Brain microvascular endothelial cell (primary cell): ENCODE data around the gene CBLN2.

ENCODE experiments used
- DNase-seq: peaks from one replicate; pipeline ENCODE4 v3.0.0-alpha.2; 2020
- H3K27ac ChIP-seq: fragments of 250-450 bp; sonication (Bioruptor Pico); 2 replicates; pipeline ENCODE4 v1.5.1; 2020; ENCODE audit warnings: mild to moderate bottlenecking, moderate library complexity
- H3K27me3 ChIP-seq: fragments of 250-450 bp; sonication (Bioruptor Pico); replicated peaks from 2 replicates; pipeline ENCODE4 v1.5.1; 2020; ENCODE audit warnings: mild to moderate bottlenecking
- H3K36me3 ChIP-seq: fragments of 250-450 bp; sonication (Bioruptor Pico); replicated peaks from 2 replicates; pipeline ENCODE4 v1.5.1; 2020; ENCODE audit warnings: mild to moderate bottlenecking
- H3K4me3 ChIP-seq: 2 replicates; pipeline ENCODE4 v1.5.1; 2011; ENCODE audit warnings: low read depth, mild to moderate bottlenecking, control low read depth, low read length, moderate library complexity
- CTCF ChIP-seq: IDR thresholded peaks from 2 replicates; pipeline ENCODE4 v1.5.1; 2011; ENCODE audit warnings: low read depth, mild to moderate bottlenecking, moderate library complexity, low read length, control low read depth, inconsistent platforms; ENCODE audit errors: missing control alignments
- in situ Hi-C: cut with HindIII; loops from 2 replicates; pipeline ENCODE4 v1.10.0; 2017; ENCODE audit warnings: low sequenced_read_pairs, low pct_ligation_motif_present

CBLN2 gene

GRCh38 chr18:72539901-72540300 is 4.2 kb downstream of the CBLN2 start:
- Histone ChIP-seq H3K27ac (no peak overlapping the region), H3K27me3 (peaks cover 27% of the 10 kb centered on the region), H3K36me3 (no peaks in the 10 kb centered on the region), H3K4me3 (no peak overlapping the region)
- TF ChIP-seq CTCF: no peak
- no peak for DNase-seq
- in situ Hi-C loops: no loop called here

- no peaks in the 10 kb centered on the region for H3K27me3 ChIP-seq
- in situ Hi-C loops: no loop called here
- H3K27ac ChIP-seq: no peak overlapping the region
- no peak for TF ChIP-seq CTCF
- no peaks in the 10 kb centered on the region for H3K36me3 ChIP-seq
- no peak overlapping the region for H3K4me3 ChIP-seq
- no peak for DNase-seq
These were observed 13.5 kb downstream of the CBLN2 start for GRCh38 chr18:72530622-72531021.

- no peak overlapping the region for H3K4me3 ChIP-seq
- no peak for DNase-seq
- H3K27me3 ChIP-seq: no peaks in the 10 kb centered on the region
- no peaks in the 10 kb centered on the region for H3K36me3 ChIP-seq
- no peak for TF ChIP-seq CTCF
- in situ Hi-C loops: no loop called here
- H3K27ac ChIP-seq: no peak overlapping the region
These were observed 39.3 kb downstream of the CBLN2 start for GRCh38 chr18:72504866-72505265.

- DNase-seq: no peak
- Histone ChIP-seq H3K27me3 (no peaks in the 10 kb centered on the region), H3K36me3 (no peaks in the 10 kb centered on the region), H3K4me3 (no peak overlapping the region), H3K27ac (no peak overlapping the region)
- in situ Hi-C loops: no loop called here
- TF ChIP-seq CTCF: no peak
These were observed 41.3 kb downstream of the CBLN2 start for GRCh38 chr18:72502671-72503431.

GRCh38 chr18:72492497-72492896 is 51.6 kb downstream of the CBLN2 start:
- in situ Hi-C loops: no loop called here

More at GRCh38 chr18:72492497-72492896, 51.6 kb downstream of the CBLN2 start:
- Histone ChIP-seq H3K27me3 (no peaks in the 10 kb centered on the region), H3K36me3 (no peaks in the 10 kb centered on the region), H3K27ac (no peak overlapping the region), H3K4me3 (no peak overlapping the region)
- no peak for TF ChIP-seq CTCF
- DNase-seq: no peak
